ENCODE measurements around the gene SLX4IP.
A peak's percentile ranks its signal among the peaks of the same experiment; 100 is the strongest.

The SLX4IP gene

DNA sequence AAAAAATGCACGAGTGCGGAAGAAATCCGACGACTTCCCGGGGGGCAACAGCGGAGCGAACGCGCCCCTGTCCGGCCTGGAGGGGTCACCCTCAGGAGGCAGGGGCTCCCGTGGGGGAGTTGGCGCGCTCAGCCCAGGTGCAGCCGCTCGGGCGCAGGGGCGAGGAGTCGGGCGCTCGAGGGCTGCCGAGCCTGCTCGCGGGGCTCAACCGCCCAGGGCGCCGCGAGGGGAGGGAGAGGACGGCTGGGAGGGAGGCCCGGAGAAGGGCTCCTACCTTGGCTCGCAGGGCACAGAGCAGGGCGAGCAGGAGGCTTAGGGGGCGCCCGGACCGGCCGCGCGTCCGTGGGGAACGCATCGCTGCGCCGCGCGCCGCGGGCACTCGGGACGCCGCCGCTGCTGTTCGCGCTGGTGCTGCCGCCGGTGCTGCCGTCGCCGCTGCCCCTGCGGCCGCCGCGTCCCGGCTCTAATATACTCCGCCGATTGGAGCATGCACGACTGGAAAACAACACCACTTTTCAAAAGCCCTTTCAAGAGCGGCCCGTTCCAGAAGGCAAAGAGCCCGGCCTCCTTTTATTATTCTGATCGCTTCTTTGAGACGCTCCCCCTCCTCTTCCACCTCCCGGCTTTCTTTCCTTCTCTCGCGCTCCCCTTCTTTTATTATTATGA, 238.2 kb downstream of the SLX4IP start:
- DNase-seq, result peak in 32 of 56 donors; percentile 9 to 72 (median 54)

- DNase-seq, result peak; percentile 43 to 96 (median 88)
These were observed 239.0 kb downstream of the SLX4IP start, which contains the start of gene JAG1 for GRCh38 chr20:10673842-10674683. TSS of gene JAG1 (minus strand) at chr20:10673999. CDS start at chr20:10673530, 469 bp downstream.

DNA sequence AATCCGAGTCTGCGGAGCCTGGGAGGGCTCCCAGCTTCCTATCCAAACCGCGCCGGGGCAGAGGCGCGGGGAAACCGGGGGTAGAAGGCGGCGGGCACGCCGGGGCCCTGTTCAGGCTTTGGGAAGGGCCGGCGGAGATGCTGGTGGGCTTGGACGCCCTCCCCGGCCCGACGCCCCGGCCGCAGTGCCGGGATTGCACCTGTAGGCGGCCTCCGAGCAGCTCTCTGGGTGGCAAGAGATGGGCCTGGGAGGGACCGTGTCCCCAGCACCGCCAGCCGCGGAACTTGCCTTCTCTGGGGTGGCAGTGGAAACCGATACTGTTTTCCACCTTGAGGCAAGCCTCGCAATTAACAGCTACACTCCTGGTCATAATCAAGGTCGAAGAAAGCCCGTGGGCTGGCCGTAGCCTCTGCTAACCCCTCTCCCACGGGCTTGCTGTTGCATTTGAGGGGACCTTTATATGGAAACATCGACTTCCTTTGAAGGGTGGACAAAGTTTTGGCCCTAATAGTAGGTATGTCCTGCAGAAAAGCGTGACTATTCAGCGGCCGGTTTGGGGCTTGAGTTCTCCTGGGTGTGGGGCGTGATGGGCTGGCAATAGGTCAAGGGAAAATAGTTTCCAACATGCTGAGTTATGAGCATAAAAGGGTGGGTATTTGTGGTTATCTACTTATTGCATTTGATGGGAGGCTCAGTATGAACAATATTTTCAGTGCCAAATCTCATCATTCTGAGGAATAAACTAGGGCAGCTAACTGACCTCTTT, 239.8 kb downstream of the SLX4IP start:
- peak in 43 of 56 donors; percentile 12 to 75 (median 50) for DNase-seq

GRCh38 chr20:10675450-10675848, 240.3 kb downstream of the SLX4IP start:
- DNase-seq, result no peak

GRCh38 chr20:10676518-10676917, 241.4 kb downstream of the SLX4IP start:
- no peak for DNase-seq
